Astrocyte (in vitro differentiated cells and primary cell): ENCODE data around the gene ARID2. TPM values are rescaled to one million over a fixed set of nuclear protein-coding genes. Genes with fewer than 3 reads are reported as not detected.
A peak's percentile ranks its signal among the peaks of the same experiment; 100 is the strongest.

ENCODE experiments used
- DNase-seq: peaks from one replicate; pipeline ENCODE4 v3.0.0-alpha.2; 2010; ENCODE audit warnings: low read depth
- FAIRE-seq: peaks from 2 replicates; lab custom pipeline; 2011; peaks lifted over from hg19 to GRCh38; lab: Jason Lieb, UNC
- H2AFZ ChIP-seq: 2 replicates; pipeline ENCODE4 v1.6.0; 2012; ENCODE audit warnings: low read depth, low read length, inconsistent platforms
- H3K27ac ChIP-seq: 2 replicates; pipeline ENCODE4 v1.5.1; 2011; ENCODE audit warnings: low read depth, low read length, inconsistent platforms
- H3K27me3 ChIP-seq: 2 replicates; pipeline ENCODE4 v1.6.0; 2011; ENCODE audit warnings: low read length, inconsistent platforms; ENCODE audit not compliant: insufficient read depth
- H3K36me3 ChIP-seq: 2 replicates; pipeline ENCODE4 v1.5.1; 2011; ENCODE audit warnings: low read length, inconsistent platforms; ENCODE audit not compliant: insufficient read depth
- H3K4me1 ChIP-seq: 2 replicates; pipeline ENCODE4 v1.5.1; 2011; ENCODE audit warnings: low read length, inconsistent platforms; ENCODE audit not compliant: insufficient read depth
- H3K4me2 ChIP-seq: 2 replicates; pipeline ENCODE4 v1.6.0; 2012; ENCODE audit warnings: low read length, inconsistent platforms
- H3K4me3 ChIP-seq: 2 replicates; pipeline ENCODE4 v1.5.1; 2011; ENCODE audit warnings: low read depth, mild to moderate bottlenecking, low read length, inconsistent platforms; ENCODE audit not compliant: insufficient read depth
- H3K79me2 ChIP-seq: 2 replicates; pipeline ENCODE4 v1.6.0; 2012; ENCODE audit warnings: mild to moderate bottlenecking, low read length, inconsistent platforms; ENCODE audit not compliant: insufficient read depth
- H3K9ac ChIP-seq: 2 replicates; pipeline ENCODE4 v1.6.0; 2012; ENCODE audit warnings: mild to moderate bottlenecking, low read length, inconsistent platforms
- H3K9me3 ChIP-seq: 2 replicates; pipeline ENCODE4 v1.5.1; 2012; ENCODE audit warnings: low read depth, mild to moderate bottlenecking, low read length, inconsistent platforms; ENCODE audit not compliant: insufficient read depth
- H4K20me1 ChIP-seq: 2 replicates; pipeline ENCODE4 v1.6.0; 2012; ENCODE audit warnings: low read length, inconsistent platforms; ENCODE audit not compliant: insufficient read depth
- H3K27ac Mint-ChIP-seq: one replicate; pipeline ENCODE4 v1.8.0; 2021; ENCODE audit warnings: mild to moderate bottlenecking, mixed read lengths; ENCODE audit not compliant: unreplicated experiment
- H3K27me3 Mint-ChIP-seq: one replicate; pipeline ENCODE4 v1.8.0; 2021; ENCODE audit warnings: low read depth, mixed read lengths; ENCODE audit not compliant: unreplicated experiment
- H3K36me3 Mint-ChIP-seq: one replicate; pipeline ENCODE4 v1.8.0; 2021; ENCODE audit warnings: low read depth, mixed read lengths; ENCODE audit not compliant: unreplicated experiment
- H3K4me1 Mint-ChIP-seq: one replicate; pipeline ENCODE4 v1.8.0; 2021; ENCODE audit warnings: low read depth, mixed read lengths; ENCODE audit not compliant: unreplicated experiment
- H3K4me3 Mint-ChIP-seq: one replicate; pipeline ENCODE4 v1.8.0; 2021; ENCODE audit warnings: mild to moderate bottlenecking, moderate library complexity, mixed read lengths; ENCODE audit not compliant: unreplicated experiment
- H3K9me3 Mint-ChIP-seq: one replicate; pipeline ENCODE4 v1.8.0; 2021; ENCODE audit warnings: mild to moderate bottlenecking, mixed read lengths; ENCODE audit not compliant: unreplicated experiment
- CTCF ChIP-seq: IDR thresholded peaks from 2 replicates; pipeline ENCODE4 v1.5.1; 2011; ENCODE audit warnings: low read depth, mild to moderate bottlenecking, inconsistent platforms, low read length, moderate library complexity; ENCODE audit not compliant: insufficient read depth
- EZH2 ChIP-seq: IDR thresholded peaks from 2 replicates; pipeline ENCODE4 v1.6.1; 2012; ENCODE audit warnings: mild to moderate bottlenecking, low read length, inconsistent platforms; ENCODE audit not compliant: insufficient read depth
- total RNA-seq: library from RNA; stranded (reverse); gene quantifications from 2 replicates; pipeline ENCODE4 v1.2.1, GENCODE V29; 2021

Gene ARID2
- total RNA-seq, 1 donor from 2014 or later, result 23.8 TPM

- DNase-seq (no peak), FAIRE-seq (no peak)
- Mint-ChIP-seq H3K27me3 (no peaks in the 10 kb centered on the region), H3K27ac (no peak overlapping the region), H3K9me3 (no peaks in the 10 kb centered on the region), H3K36me3 (peaks cover 7% of the 10 kb centered on the region), H3K4me1 (no peaks in the 10 kb centered on the region), H3K4me3 (no peak overlapping the region)
- H2AFZ ChIP-seq, result no peak overlapping the region
- no peaks in the 10 kb centered on the region for H3K9me3 ChIP-seq
- no peaks in the 10 kb centered on the region for H3K79me2 ChIP-seq
- no peak overlapping the region for H3K27ac ChIP-seq
- H3K9ac ChIP-seq, result no peak overlapping the region
- no peak overlapping the region for H3K4me2 ChIP-seq
- no peak overlapping the region for H3K4me3 ChIP-seq
- H3K27me3 ChIP-seq, result no peaks in the 10 kb centered on the region
- no peaks in the 10 kb centered on the region for H4K20me1 ChIP-seq
- no peaks in the 10 kb centered on the region for H3K4me1 ChIP-seq
- H3K36me3 ChIP-seq, result peaks cover 9% of the 10 kb centered on the region
- TF ChIP-seq CTCF (no peak), EZH2 (no peak)
These were observed 168.6 kb downstream of the ARID2 start for GRCh38 chr12:45898094-45898493.

GRCh38 chr12:45907955-45908354 is 178.4 kb downstream of the ARID2 start:
- Histone ChIP-seq H4K20me1 (no peaks in the 10 kb centered on the region), H3K4me1 (no peaks in the 10 kb centered on the region), H3K4me3 (no peak overlapping the region), H3K27ac (no peak overlapping the region), H2AFZ (no peak overlapping the region), H3K79me2 (no peaks in the 10 kb centered on the region), H3K4me2 (no peak overlapping the region), H3K9ac (no peak overlapping the region), H3K9me3 (no peaks in the 10 kb centered on the region), H3K36me3 (peaks cover 9% of the 10 kb centered on the region), H3K27me3 (no peaks in the 10 kb centered on the region)
- Mint-ChIP-seq H3K27ac (no peak overlapping the region), H3K4me1 (no peaks in the 10 kb centered on the region), H3K9me3 (no peaks in the 10 kb centered on the region), H3K4me3 (no peak overlapping the region), H3K27me3 (no peaks in the 10 kb centered on the region), H3K36me3 (peaks cover 2% of the 10 kb centered on the region)
- FAIRE-seq, result no peak
- TF ChIP-seq EZH2, result no peak
- TF ChIP-seq CTCF, result no peak
- no peak for DNase-seq

GRCh38 chr12:45909041-45909713 is 179.7 kb downstream of the ARID2 start:
- H4K20me1 ChIP-seq, result no peaks in the 10 kb centered on the region
- no peak for TF ChIP-seq EZH2
- no peak for TF ChIP-seq CTCF
- Mint-ChIP-seq H3K4me3 (no peak overlapping the region), H3K27me3 (no peaks in the 10 kb centered on the region), H3K36me3 (peaks cover 2% of the 10 kb centered on the region), H3K9me3 (no peaks in the 10 kb centered on the region), H3K27ac (no peak overlapping the region), H3K4me1 (peaks cover 5% of the 10 kb centered on the region)
- H3K4me1 ChIP-seq, result peaks cover 5% of the 10 kb centered on the region
- FAIRE-seq (no peak), DNase-seq (peak; percentile 19)
- H3K79me2 ChIP-seq, result no peaks in the 10 kb centered on the region
- peaks cover 9% of the 10 kb centered on the region for H3K36me3 ChIP-seq
- H3K4me2 ChIP-seq, result no peak overlapping the region
- H2AFZ ChIP-seq, result no peak overlapping the region
- no peak overlapping the region for H3K9ac ChIP-seq
- no peak overlapping the region for H3K27ac ChIP-seq
- H3K9me3 ChIP-seq, result no peaks in the 10 kb centered on the region
- no peak overlapping the region for H3K4me3 ChIP-seq
- no peaks in the 10 kb centered on the region for H3K27me3 ChIP-seq
